Measurements from ENCODE around the gene PLA1A. TPM values are rescaled to one million over a fixed set of nuclear protein-coding genes. Genes with fewer than 3 reads are reported as not detected.

Gene PLA1A
- total and polyA plus RNA-seq, 10 of the 15 experiments (the other 5 are each of a cell fraction or from before 2014, with no cell fraction given) = 2.9 to 106 (median 4.8) TPM

GRCh38 chr3:119608405-119609000 lies 10.8 kb downstream of the PLA1A start:
- ChIA-PET SMC1A (ENCODE audit: uncharacterized antibody, unreplicated experiment) (no interaction called here), CTCF (interaction anchor here (0.6 to 2.2 kb wide), 3 partner anchors 8 to 338 kb away, joined by 3 to 6 read pairs (median 3); partner anchors contain the start of gene CD80), POLR2A (interaction anchor here (0.6 to 1.1 kb wide), 3 partner anchors 18 to 37 kb away, joined by 3 to 4 read pairs (median 4); no protein-coding TSS in a partner anchor), RAD21 (ENCODE audit: unreplicated experiment) (interaction anchor here (0.9 kb wide), 1 partner anchor 72 kb away, joined by 3 read pairs; no protein-coding TSS in a partner anchor)
- TF ChIP-seq ATF3 (IDR thresholded peaks at IDR 0.05; ENCODE audit: borderline replicate concordance, extremely low read depth, low read depth, low read length) = no peak
- TF ChIP-seq, protein P1, sequence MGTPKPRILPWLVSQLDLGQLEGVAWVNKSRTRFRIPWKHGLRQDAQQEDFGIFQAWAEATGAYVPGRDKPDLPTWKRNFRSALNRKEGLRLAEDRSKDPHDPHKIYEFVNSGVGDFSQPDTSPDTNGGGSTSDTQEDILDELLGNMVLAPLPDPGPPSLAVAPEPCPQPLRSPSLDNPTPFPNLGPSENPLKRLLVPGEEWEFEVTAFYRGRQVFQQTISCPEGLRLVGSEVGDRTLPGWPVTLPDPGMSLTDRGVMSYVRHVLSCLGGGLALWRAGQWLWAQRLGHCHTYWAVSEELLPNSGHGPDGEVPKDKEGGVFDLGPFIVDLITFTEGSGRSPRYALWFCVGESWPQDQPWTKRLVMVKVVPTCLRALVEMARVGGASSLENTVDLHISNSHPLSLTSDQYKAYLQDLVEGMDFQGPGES (IDR thresholded peaks at IDR 0.05) = no peak
- TF ChIP-seq NR2C1 (IDR thresholded peaks at IDR 0.05) = no peak
- no peak for TF ChIP-seq IKZF2 (IDR thresholded peaks at IDR 0.05)
- no peak for TF ChIP-seq TCF3 (IDR thresholded peaks at IDR 0.05; ENCODE audit: borderline replicate concordance, insufficient read depth, low read depth, low read length)
- TF ChIP-seq RAD51 (IDR thresholded peaks at IDR 0.05) = no peak
- no peak for TF ChIP-seq NRF1 (conservative IDR thresholded peaks at IDR 0.05; ENCODE audit: low read depth, low read length)
- TF ChIP-seq MAX (IDR thresholded peaks at IDR 0.05; ENCODE audit: low read depth, low read length) = no peak
- TF ChIP-seq EGR1 (IDR thresholded peaks at IDR 0.05; ENCODE audit: borderline replicate concordance in 1 of 2, low read depth in 2 of 2, low read length in 2 of 2) = no peak
- TF ChIP-seq CHD1 (IDR thresholded peaks at IDR 0.05; ENCODE audit: low read depth, low read length) = no peak
- TF ChIP-seq, protein P2, sequence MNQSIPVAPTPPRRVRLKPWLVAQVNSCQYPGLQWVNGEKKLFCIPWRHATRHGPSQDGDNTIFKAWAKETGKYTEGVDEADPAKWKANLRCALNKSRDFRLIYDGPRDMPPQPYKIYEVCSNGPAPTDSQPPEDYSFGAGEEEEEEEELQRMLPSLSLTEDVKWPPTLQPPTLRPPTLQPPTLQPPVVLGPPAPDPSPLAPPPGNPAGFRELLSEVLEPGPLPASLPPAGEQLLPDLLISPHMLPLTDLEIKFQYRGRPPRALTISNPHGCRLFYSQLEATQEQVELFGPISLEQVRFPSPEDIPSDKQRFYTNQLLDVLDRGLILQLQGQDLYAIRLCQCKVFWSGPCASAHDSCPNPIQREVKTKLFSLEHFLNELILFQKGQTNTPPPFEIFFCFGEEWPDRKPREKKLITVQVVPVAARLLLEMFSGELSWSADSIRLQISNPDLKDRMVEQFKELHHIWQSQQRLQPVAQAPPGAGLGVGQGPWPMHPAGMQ (IDR thresholded peaks at IDR 0.05; ENCODE audit: borderline replicate concordance) = no peak
- no peak for TF ChIP-seq ZNF207 (IDR thresholded peaks at IDR 0.05; ENCODE audit: borderline replicate concordance)
- no peak for TF ChIP-seq TCF7 (IDR thresholded peaks at IDR 0.05; ENCODE audit: borderline replicate concordance)
- TF ChIP-seq KAT2A (conservative IDR thresholded peaks at IDR 0.05; ENCODE audit: control insufficient read depth, low read depth, low read length) = no peak
- no peak for TF ChIP-seq TAF1 (IDR thresholded peaks at IDR 0.05; ENCODE audit: borderline replicate concordance, low read depth, low read length)
- TF ChIP-seq GABPA (IDR thresholded peaks at IDR 0.05; ENCODE audit: low read depth) = no peak
- no peak for TF ChIP-seq IRF4 (IDR thresholded peaks at IDR 0.05; ENCODE audit: low read depth, low read length)
- TF ChIP-seq ZNF622 (IDR thresholded peaks at IDR 0.05) = no peak
- no peak overlapping the region for H3K4me2 ChIP-seq (ENCODE audit: control insufficient read depth, insufficient read depth)
- H3K9ac ChIP-seq (ENCODE audit: control insufficient read depth, insufficient read depth, low read length) = no peak overlapping the region
- peaks cover 3% of the 10 kb centered on the region; the same call in 1 of the 2 replicates for H3K4me1 ChIP-seq (ENCODE audit: control insufficient read depth, insufficient read depth, low read length)
- WGBS (ENCODE audit: insufficient coverage, insufficient replicate concordance, low lambda C conversion rate, missing lambda C conversion rate) = 80% methylated on average over 6 of the region's 6 CpGs
- no peaks in the 10 kb centered on the region for H3K79me2 ChIP-seq (ENCODE audit: control insufficient read depth, insufficient read depth, low read length)
- ATAC-seq (no peak), DNase-seq (ENCODE audit: low read depth, low spot score) (no peak), FAIRE-seq (no peak)
- H2AFZ ChIP-seq (ENCODE audit: control insufficient read depth, low read depth, low read length) = no peak overlapping the region
- no peaks in the 10 kb centered on the region; the same call in 2 of the 3 replicates for H3K9me3 ChIP-seq (replicated peaks; ENCODE audit: control insufficient read depth, insufficient read depth, low read length)
- H3K27me3 ChIP-seq (replicated peaks in 1 of 2; ENCODE audit: control insufficient read depth in 2 of 2, insufficient read depth in 2 of 2, low read length in 1 of 2) = no peaks in the 10 kb centered on the region
- in situ Hi-C loops (cut with MboI) (no loop called here), intact Hi-C loops (cut with micrococcal nuclease; ENCODE audit: unreplicated experiment) (no loop called here)
- no peaks in the 10 kb centered on the region for H4K20me1 ChIP-seq (ENCODE audit: control insufficient read depth, insufficient read depth)
- H3K36me3 ChIP-seq (ENCODE audit: control insufficient read depth in 2 of 2, insufficient read depth in 2 of 2, low read length in 1 of 2) = peaks cover 0 to 3% of the 10 kb centered on the region in 2 experiments; a peak in 1 of 4 replicates
- no TSS peak for BruUV-seq (replicated peaks)
- H3K27ac ChIP-seq (ENCODE audit: control insufficient read depth, insufficient read depth) = no peak overlapping the region
- no peak overlapping the region for H3K4me3 ChIP-seq

Measured in GM12878 (cell line).